Myocyte (in vitro differentiated cells): ENCODE data around the gene GALR2. TPM values are rescaled to one million over a fixed set of nuclear protein-coding genes. Genes with fewer than 3 reads are reported as not detected.
A peak's percentile ranks its signal among the peaks of the same experiment; 100 is the strongest.

Experiments
- DNase-seq: peaks from one replicate; pipeline ENCODE4 v3.0.0-alpha.2; 2012; ENCODE audit warnings: low read depth
- microRNA-seq: library from miRNA; unstranded; fragments of <30 nt; microRNA quantifications from one replicate; pipeline ENCODE4, GENCODE V29; 2016
- total RNA-seq: library from RNA; depleted of rRNA; stranded (reverse); fragments of >200 nt; gene quantifications from 2 replicates; pipeline ENCODE4 v1.2.3, GENCODE V29; 2014

The GALR2 gene
- total RNA-seq, 1 donor from 2014 or later, result not detected

GRCh38 chr17:76124582-76125390 lies 50.2 kb downstream of the GALR2 start:
- no peak for DNase-seq

GRCh38 chr17:76125391-76125675 lies 50.8 kb downstream of the GALR2 start:
- DNase-seq, result no peak

- no peak for DNase-seq
Measured at GRCh38 chr17:76125922-76126321, 51.3 kb downstream of the GALR2 start.

Small RNA genes lying within 50 kb of the gene (microRNA-seq; reads per million reads assigned to microRNA genes)
- gene MIR6868, result 3.4 reads per million, percentile 15 among the genes with 10 or more reads in this experiment

Other genes starting within 250 kb of the GALR2 start
- 0.68 and 1.9 TPM in 2 replicates for gene UNC13D, start 230.4 kb upstream of the GALR2 start, total RNA-seq
- 47.5 and 60.3 TPM in 2 replicates for gene WBP2, start 219.4 kb upstream of the GALR2 start, total RNA-seq
- 7.2 and 8.8 TPM in 2 replicates for gene TRIM47, start 196.2 kb upstream of the GALR2 start, total RNA-seq
- 22.8 and 25.3 TPM in 2 replicates for gene TRIM65, start 177.8 kb upstream of the GALR2 start, total RNA-seq
- 38.2 and 43.4 TPM in 2 replicates for gene MRPL38, start 169.9 kb upstream of the GALR2 start, total RNA-seq
- gene FBF1, start 133.7 kb upstream of the GALR2 start, total RNA-seq, result 7.8 and 10.4 TPM in 2 replicates
- 41.5 and 42.3 TPM in 2 replicates for gene ACOX1, start 95.6 kb upstream of the GALR2 start, total RNA-seq
- gene TEN1, start 95.5 kb upstream of the GALR2 start, total RNA-seq, result 16.7 and 18.3 TPM in 2 replicates
- 3.6 and 4.9 TPM in 2 replicates for gene CDK3, start 73.9 kb upstream of the GALR2 start, total RNA-seq
- not detected in 2 replicates for gene EVPL, start 47.5 kb upstream of the GALR2 start, total RNA-seq
- gene SRP68, start 2.3 kb upstream of the GALR2 start, total RNA-seq, result 32.5 and 41.7 TPM in 2 replicates
- gene ZACN, start 4.4 kb downstream of the GALR2 start, total RNA-seq, result not detected in 2 replicates
- 86.2 and 104 TPM in 2 replicates for gene EXOC7, start 29.0 kb downstream of the GALR2 start, total RNA-seq
- gene FOXJ1, start 66.5 kb downstream of the GALR2 start, total RNA-seq, result not detected in 2 replicates
- 6.0 and 7.1 TPM in 2 replicates for gene RNF157, start 165.7 kb downstream of the GALR2 start, total RNA-seq
- 5.1 and 5.4 TPM in 2 replicates for gene UBALD2, start 190.6 kb downstream of the GALR2 start, total RNA-seq
- gene QRICH2, start 233.5 kb downstream of the GALR2 start, total RNA-seq, result 1.7 and 2.6 TPM in 2 replicates